ENCODE results near the gene PTCSC3.
"Not testable (repeated sequence)": the region's sequence is repeated elsewhere in the genome, so short reads cannot be mapped to it uniquely, and the experiment has no call there.

Gene PTCSC3

GRCh38 chr14:36171607-36172006 lies 4.9 kb downstream of the PTCSC3 start:
- no peak for DNase-seq

- no peak for DNase-seq
Measured at GRCh38 chr14:36167431-36167830, 9.1 kb downstream of the PTCSC3 start.

- DNase-seq: no peak
Measured at GRCh38 chr14:36163451-36163850, 13.1 kb downstream of the PTCSC3 start.

- no peak for DNase-seq
Measured at GRCh38 chr14:36162267-36162666, 14.3 kb downstream of the PTCSC3 start.

GRCh38 chr14:36161776-36162175 lies 14.7 kb downstream of the PTCSC3 start:
- DNase-seq: no peak

- no peak for DNase-seq
Measured at GRCh38 chr14:36151335-36151734, 25.2 kb downstream of the PTCSC3 start.

- no peak for DNase-seq
Measured at GRCh38 chr14:36134038-36134437, 42.5 kb downstream of the PTCSC3 start.

- no peak for DNase-seq
Measured at GRCh38 chr14:36132826-36133225, 43.7 kb downstream of the PTCSC3 start.

- DNase-seq: no peak
Measured at GRCh38 chr14:36130186-36130585, 46.3 kb downstream of the PTCSC3 start.

GRCh38 chr14:36129181-36129580 lies 47.3 kb downstream of the PTCSC3 start:
- no peak for DNase-seq

- peak; percentile 90 for DNase-seq
Measured at GRCh38 chr14:36113341-36113740, 63.2 kb downstream of the PTCSC3 start.

- peak; percentile 12 for DNase-seq
Measured at GRCh38 chr14:36111822-36112583, 64.5 kb downstream of the PTCSC3 start.

- DNase-seq: peak; percentile 80
Measured at GRCh38 chr14:36105401-36105800, 71.1 kb downstream of the PTCSC3 start.

GRCh38 chr14:36104258-36104657 lies 72.3 kb downstream of the PTCSC3 start:
- not testable (repeated sequence) for DNase-seq

- DNase-seq: no peak
Measured at GRCh38 chr14:36099619-36100018, 76.9 kb downstream of the PTCSC3 start.

- no peak for DNase-seq
Measured at GRCh38 chr14:36097356-36097755, 79.2 kb downstream of the PTCSC3 start.

- DNase-seq: no peak
Measured at GRCh38 chr14:36096090-36096489, 80.4 kb downstream of the PTCSC3 start.

GRCh38 chr14:36094963-36095362 lies 81.6 kb downstream of the PTCSC3 start:
- no peak for DNase-seq

- DNase-seq: peak; percentile 30
Measured at GRCh38 chr14:36091096-36091495, 85.4 kb downstream of the PTCSC3 start.

GRCh38 chr14:36087411-36087810 lies 89.1 kb downstream of the PTCSC3 start:
- no peak for DNase-seq

- DNase-seq: no peak
Measured at GRCh38 chr14:36086629-36087395, 89.7 kb downstream of the PTCSC3 start.

- DNase-seq: no peak
Measured at GRCh38 chr14:36085861-36086260, 90.7 kb downstream of the PTCSC3 start.
